ENCODE measurements around the gene MCU.
"Not testable (repeated sequence)": the region's sequence is repeated elsewhere in the genome, so short reads cannot be mapped to it uniquely, and the experiment has no call there.

Gene MCU

GRCh38 chr10:72911758-72912157, 219.8 kb downstream of the MCU start:
- no peak for DNase-seq

DNA sequence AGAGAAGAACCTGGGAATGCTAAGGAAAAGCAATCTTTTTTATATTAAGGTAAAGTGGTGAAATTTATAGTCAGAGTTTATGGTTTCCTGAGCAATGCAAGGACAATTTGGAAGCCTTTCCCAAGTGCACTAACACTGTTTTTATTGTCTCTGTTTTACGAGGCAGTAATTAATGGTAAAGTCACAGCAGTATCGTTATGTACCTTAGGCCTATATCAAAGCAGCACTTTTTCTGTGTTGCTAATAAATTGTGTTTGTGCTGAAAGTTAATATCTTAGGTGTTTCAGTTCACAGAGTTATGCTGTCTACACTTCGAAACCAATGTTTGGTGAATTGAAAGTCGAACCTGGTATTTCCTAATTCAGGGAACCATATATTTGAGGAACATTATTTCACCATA, 220.8 kb downstream of the MCU start:
- no peak for DNase-seq

- no peak for DNase-seq
These were observed 221.3 kb downstream of the MCU start for GRCh38 chr10:72913287-72913686.

GRCh38 chr10:72917201-72917600, 225.3 kb downstream of the MCU start:
- not testable (repeated sequence) for DNase-seq

GRCh38 chr10:72917803-72918332, 225.9 kb downstream of the MCU start:
- DNase-seq: not testable (repeated sequence)

DNA sequence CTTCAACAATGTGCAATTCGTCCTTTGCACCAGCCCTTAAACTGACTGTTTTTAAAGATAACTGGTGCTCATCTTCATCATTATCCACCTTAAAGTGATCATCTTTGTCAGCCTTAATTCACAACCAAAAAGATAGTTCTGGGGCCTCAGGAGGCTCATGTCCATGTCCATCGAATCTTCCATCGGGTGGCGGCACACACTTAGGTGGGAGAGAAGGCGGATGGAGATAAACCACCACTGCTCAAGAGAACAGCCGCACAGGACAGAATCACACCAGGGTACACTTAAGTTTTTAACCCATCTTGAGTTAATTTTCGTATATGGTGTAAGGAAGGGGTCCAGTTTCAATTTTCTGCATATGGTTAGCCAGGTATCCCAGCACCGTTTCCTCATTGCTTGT, 226.4 kb downstream of the MCU start:
- no peak for DNase-seq

GRCh38 chr10:72921147-72921683, 229.3 kb downstream of the MCU start:
- not testable (repeated sequence) for DNase-seq

GRCh38 chr10:72924351-72924750, 232.4 kb downstream of the MCU start:
- no peak for DNase-seq

DNA sequence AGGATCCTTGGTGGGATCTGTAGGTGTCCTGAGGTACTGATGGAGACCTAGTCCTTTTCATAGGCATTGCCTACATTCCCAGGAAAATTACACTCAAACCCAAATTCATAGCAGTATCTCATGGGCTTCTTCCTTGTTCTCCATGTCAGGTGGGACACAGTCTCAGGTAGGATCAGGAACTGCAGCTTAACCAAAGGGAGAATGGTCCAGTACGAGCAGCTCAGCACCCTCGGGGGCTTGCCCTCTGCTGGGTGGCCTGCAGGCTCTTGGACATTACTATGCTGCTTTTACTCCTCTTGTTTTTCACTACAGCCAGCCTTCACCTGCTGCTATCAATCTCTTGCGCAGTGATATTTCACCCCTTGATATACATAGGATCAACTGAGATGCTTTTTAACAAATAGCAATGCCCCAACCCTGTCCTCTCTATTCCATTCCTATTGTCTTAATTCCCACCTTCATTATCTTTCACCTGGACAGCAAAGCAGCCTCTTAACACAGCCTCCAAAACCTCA, 234.1 kb downstream of the MCU start:
- DNase-seq: no peak

DNA sequence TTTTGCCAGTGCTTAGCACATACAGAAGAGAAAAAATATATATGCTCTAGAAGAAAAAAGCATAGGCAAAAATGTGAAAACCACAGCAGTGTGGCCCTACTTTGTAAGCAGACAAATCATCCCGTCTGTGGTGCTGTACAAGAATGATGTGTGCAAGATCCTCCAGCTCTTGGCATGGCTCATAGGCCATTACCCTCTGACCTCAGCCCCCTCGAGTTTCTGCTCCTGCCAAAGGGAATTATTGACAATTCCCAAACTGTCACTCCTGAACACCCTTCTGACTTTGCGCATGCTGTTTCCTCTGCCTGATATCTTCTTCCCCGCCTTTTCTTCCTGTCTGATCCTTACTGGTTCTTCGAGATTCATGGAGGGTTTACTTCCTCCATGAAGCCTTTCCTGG, 235.5 kb downstream of the MCU start:
- no peak for DNase-seq

DNA sequence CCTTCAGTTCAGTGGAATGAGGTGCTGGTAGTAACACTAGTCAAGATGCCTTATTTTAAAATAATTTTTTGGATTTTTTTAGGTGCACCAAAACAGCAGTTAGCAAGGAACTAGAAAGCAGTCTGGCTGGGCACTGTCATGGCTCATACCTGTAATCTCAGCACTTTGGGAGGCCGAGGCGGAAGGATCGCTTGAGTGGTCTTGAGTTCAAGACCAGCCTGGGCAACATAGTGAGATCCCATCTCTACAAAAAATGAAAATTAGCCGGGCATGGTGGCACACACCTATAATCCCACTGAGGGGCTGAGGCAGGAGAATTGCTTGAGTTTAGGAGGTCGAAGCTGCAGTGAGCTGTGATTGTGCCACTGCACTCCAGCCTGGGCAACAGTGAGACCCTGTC, 236.9 kb downstream of the MCU start:
- no peak for DNase-seq

GRCh38 chr10:72930276-72930675, 238.3 kb downstream of the MCU start:
- no peak for DNase-seq

- DNase-seq: no peak
These were observed 240.5 kb downstream of the MCU start for GRCh38 chr10:72932259-72933015.

- DNase-seq: no peak
These were observed 243.4 kb downstream of the MCU start for GRCh38 chr10:72935361-72935760.
